SHP77 (cell line): ENCODE measurements around the gene RFFL.
"Not testable (repeated sequence)": the region's sequence is repeated elsewhere in the genome, so short reads cannot be mapped to it uniquely, and the experiment has no call there.

Experiments used
- DNase-seq, 2 experiments: peaks; one replicate each; lab custom pipeline; 2025; lab: John Stamatoyannopoulos, UW

RFFL gene, protein sequence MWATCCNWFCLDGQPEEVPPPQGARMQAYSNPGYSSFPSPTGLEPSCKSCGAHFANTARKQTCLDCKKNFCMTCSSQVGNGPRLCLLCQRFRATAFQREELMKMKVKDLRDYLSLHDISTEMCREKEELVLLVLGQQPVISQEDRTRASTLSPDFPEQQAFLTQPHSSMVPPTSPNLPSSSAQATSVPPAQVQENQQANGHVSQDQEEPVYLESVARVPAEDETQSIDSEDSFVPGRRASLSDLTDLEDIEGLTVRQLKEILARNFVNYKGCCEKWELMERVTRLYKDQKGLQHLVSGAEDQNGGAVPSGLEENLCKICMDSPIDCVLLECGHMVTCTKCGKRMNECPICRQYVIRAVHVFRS

GRCh38 chr17:35063514-35064223, at the start of gene RFFL:
TSS of gene RFFL (minus strand) at chr17:35063707. CDS start at chr17:35026553, 37,154 bp downstream.
- peak; percentile 57 to 84 for DNase-seq

DNA sequence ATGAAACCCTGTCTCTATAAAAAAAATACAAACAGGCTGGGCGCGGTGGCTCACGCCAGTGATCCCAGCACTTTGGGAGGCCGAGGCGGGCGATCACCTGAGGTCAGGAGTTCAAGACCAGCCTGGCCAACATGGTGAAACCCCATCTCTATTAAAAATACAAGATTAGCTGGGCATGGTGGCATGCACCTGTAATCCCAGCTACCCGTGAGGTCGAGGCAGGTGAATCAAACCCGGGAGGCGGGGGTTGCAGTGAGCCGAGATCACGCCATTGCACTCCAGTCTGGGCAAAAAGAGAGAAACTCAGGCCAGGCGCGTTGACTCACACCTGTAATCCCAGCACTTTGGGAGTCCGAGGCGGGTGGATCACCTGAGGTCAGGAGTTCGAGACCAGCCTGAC, 47.3 kb upstream of the RFFL start:
- DNase-seq = not testable (repeated sequence)

- no peak for DNase-seq
Observed at GRCh38 chr17:35104844-35105450, 41.4 kb upstream of the RFFL start.

DNA sequence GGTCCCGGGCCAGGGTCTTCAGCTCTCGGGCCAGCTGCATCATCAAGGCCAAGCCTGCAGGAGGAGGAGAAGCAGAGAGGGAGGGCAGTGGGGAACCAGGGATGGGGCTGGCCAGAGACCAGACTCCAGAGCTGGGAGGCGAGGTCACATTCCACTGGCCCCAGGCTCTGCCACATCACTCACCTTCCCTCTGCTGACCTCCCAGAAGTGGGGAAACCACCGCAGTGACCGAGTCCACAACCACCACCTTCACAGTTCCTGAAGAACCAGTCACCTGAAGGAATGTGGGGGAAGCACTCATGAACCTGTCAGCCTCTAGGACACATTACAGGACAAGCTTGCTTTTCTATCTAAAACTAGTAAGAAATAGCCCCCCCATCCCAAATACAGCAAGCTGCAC, 39.8 kb upstream of the RFFL start:
- no peak for DNase-seq

GRCh38 chr17:35101725-35102124, 38.2 kb upstream of the RFFL start:
- no peak for DNase-seq

DNA sequence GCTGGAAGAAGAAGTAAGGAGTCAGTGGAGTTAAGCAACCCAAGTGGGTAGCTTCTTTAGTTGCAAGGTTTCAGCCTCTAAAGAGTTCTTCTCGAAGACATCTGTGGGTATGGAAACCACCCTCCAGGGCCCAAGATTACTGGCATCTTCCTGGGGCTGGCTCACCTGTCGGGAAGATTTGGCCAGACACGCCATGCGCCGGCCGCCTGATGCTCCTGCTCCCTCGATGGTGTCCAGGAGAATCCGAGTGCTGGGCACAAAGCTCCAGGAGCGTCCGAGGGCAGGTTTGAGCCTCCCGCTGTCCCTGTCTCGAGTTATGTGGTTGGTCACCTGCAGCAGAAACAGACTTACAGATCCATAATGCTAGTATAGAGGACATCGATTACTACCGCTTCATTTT, 37.5 kb upstream of the RFFL start:
- DNase-seq = no peak

- DNase-seq = no peak
Observed at GRCh38 chr17:35099908-35100307, 36.4 kb upstream of the RFFL start.

DNA sequence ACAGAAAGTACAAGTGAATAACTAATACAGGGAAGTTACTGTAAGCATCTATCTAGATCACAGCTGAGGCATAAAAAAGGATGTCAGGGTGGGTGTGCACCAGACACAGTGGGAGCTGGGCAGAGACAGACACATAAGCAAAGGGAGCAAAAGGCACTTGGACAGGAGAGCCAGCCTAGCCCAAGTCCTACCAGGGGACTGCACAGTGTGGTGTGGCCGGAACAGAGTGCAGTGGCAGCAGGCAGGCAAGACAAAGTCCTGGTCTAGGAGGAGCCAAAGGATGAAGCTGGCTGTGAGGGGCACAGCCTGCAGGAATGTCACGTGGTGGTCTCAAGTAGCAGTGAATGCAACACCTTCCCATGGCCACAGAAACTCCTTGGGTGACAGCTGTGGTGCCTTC, 34.3 kb upstream of the RFFL start:
- DNase-seq = no peak

DNA sequence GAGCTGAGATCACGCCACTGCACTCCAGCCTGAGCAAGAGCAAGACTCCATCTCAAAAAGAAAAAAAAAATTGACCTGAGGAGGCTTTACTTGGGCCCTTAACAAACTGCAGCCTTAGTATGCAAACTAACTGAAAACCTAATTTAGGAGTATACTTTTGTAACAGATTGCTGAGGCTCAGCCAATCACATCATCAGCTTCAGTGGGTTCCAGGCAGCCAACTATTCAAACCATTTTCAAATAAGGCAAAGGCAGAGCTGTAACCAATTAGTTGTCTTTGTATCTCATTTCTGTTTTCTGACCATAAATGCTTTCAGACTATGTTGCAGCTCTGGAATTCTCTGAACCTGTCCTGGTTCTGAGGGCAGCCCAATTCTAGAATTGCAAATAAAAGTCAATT, 32.2 kb upstream of the RFFL start:
- no peak for DNase-seq

GRCh38 chr17:35094902-35095301, 31.4 kb upstream of the RFFL start:
- DNase-seq = no peak

- DNase-seq = not testable (repeated sequence)
Observed at GRCh38 chr17:35090707-35091106, 27.2 kb upstream of the RFFL start.

- DNase-seq = peak; percentile 47 to 49
Observed at GRCh38 chr17:35089586-35090296, 26.2 kb upstream of the RFFL start.

DNA sequence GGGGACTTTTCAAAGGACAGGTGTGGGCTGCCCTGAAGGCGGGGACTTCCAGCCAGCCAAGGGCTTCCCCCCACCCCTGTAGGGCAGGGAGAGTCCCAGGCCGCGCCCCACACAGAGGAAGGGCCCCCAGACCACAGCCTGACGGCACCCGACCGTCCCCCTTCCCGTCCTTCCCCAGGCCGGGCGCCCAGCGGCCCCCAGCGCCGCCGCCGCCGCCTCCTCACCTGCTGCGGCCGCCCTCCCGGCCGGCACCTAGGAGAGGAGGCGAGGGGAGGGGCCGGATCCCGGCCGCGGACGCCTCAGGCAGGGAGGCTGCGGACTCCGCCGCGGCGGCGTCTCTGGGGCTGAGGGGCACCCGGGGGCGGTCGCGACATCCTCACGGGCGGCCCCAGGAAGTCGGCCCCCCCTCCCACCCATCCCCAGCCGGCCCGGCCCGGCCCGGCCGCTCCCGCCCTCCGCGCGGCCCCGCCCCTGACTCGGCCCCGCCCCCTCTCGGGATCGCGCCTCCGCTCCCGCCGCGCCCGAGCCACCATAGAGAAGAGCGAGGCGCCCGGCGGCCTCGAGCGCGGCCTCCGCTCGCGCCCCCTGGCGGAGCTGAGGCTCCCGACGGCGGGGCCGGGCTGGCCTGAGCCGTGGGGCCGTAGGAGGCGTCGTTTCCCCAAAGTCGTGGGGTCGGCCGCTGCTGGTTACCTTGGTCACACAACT, 25.5 kb upstream of the RFFL start:
- DNase-seq = peak; percentile 57 to 84

GRCh38 chr17:35088356-35088880, 24.9 kb upstream of the RFFL start:
- DNase-seq = peak in 1 of 2 experiments; percentile 34

DNA sequence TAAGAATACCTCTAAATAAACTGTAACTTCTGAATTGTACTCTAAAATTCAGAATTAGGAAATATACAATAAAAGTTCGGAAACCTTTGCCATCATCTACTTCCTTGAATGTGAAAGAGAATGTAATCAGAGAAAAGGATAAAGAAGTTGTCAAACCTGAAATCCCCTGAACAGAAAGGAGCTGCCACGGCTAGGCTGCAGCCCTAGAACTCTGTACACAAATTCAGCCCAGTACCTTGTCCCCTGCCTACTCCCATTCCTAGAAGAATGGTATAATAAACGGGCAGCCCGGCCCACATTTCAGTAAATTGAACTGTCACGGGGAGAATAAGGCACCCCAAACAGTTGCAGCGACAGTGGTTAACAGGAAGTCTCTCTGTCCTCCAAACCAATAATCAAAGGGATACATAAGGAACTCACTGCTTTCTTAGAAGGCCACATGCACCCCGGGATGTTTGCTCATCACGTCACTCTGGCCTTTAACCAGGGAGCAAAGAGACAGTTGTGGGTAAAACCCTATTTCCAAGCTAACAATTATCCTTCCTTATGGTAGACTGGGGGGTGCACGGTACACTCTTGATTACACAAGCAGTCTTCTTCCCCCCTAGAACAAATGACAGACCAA, 24.3 kb upstream of the RFFL start:
- peak in 1 of 2 experiments; percentile 34 for DNase-seq

GRCh38 chr17:35086931-35087573, 23.5 kb upstream of the RFFL start:
- no peak for DNase-seq

GRCh38 chr17:35086164-35086563, 22.7 kb upstream of the RFFL start:
- DNase-seq = no peak

DNA sequence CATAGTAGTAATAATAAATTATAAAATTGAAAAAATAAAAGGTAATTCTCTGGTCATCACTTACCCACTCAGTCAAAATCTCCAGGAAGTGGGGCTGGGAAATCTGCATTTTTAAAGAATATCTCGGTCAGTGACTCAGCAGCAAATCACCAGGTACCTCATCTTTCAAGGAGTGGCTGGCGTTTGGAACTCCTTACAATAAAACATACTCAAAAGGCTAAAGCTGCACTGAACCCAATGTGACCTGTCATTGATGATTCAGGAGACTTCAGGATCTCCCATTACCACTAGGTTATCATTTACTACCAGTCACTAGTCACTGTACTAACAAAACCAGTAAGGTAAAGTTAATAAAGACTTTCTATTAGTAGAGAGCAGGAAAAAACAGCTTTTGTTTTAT, 21.5 kb upstream of the RFFL start:
- no peak for DNase-seq

GRCh38 chr17:35083071-35083470, 19.6 kb upstream of the RFFL start:
- no peak for DNase-seq

GRCh38 chr17:35082073-35082657, 18.7 kb upstream of the RFFL start:
- DNase-seq = no peak
